GM21723 (cell line): Measurements from ENCODE around the gene ZBBX.
"Not testable (repeated sequence)": the region's sequence is repeated elsewhere in the genome, so short reads cannot be mapped to it uniquely, and the experiment has no call there.

Source experiments
- ATAC-seq: cut with Tn5 transposase; IDR thresholded peaks from one replicate; pipeline ENCODE4 v1.9.1; 2021; ENCODE audit warnings: mild to moderate bottlenecking, moderate library complexity; ENCODE audit not compliant: unreplicated experiment

The ZBBX gene, protein sequence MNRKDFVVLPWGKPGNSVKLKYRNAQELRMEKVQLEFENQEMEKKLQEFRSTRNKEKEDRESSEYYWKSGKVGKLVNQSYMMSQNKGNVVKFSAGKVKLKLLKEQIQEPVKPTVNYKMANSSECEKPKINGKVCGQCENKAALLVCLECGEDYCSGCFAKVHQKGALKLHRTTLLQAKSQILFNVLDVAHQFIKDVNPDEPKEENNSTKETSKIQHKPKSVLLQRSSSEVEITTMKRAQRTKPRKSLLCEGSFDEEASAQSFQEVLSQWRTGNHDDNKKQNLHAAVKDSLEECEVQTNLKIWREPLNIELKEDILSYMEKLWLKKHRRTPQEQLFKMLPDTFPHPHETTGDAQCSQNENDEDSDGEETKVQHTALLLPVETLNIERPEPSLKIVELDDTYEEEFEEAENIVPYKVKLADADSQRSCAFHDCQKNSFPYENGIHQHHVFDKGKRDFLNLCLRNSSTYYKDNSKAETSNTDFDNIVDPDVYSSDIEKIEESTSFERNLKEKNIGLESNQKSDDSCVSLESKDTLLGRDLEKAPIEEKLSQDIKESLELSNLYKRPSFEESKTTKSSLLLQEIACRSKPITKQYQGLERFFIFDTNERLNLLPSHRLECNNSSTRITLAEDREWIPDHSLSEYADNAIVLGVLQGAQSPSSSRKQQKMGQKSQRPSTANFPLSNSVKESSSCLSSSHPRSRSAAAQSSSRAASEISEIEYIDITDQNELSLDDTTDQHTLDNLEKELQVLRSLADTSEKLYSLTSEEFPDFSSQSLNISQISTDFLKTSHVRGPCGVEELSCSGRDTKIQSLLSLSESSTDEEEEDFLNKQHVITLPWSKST

DNA sequence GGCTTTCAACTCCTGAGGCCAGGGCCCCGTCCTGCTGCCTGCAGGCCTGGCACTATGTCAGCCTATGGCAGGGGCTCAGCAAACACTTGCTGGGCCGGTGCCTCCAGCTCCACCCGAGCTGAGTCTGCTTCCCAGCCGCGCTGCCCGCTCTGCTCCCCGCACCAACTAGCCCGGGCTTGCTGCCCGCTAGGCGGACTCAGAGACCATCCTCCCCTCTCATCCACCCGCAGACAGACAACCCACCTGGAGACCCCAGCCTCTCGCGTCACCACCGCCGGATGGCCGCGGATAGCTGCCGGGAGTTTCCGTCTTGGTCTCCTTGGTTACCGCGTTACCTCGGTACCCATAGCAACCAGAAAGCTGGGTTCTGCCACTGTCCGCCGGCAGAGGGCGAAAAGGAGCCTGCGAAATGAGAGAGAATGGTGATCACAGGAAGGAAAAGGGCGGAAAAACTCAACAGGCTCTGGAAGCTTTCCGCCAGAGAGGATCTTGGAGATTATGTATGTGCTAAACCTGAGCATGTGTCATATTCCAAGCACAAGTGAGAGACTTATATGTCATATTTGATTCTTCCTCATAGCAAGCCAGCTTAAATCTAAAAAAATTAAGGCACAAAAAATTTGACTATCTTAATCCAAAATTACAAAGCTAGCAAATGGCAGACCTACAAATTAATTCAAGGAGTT, at the start of gene ZBBX:
Gene ZBBX (minus strand): TSS at position 294 of the 686 bp plus-strand sequence. CDS start 7,396 bp downstream, outside the sequence.
- peak; percentile 100 for ATAC-seq

DNA sequence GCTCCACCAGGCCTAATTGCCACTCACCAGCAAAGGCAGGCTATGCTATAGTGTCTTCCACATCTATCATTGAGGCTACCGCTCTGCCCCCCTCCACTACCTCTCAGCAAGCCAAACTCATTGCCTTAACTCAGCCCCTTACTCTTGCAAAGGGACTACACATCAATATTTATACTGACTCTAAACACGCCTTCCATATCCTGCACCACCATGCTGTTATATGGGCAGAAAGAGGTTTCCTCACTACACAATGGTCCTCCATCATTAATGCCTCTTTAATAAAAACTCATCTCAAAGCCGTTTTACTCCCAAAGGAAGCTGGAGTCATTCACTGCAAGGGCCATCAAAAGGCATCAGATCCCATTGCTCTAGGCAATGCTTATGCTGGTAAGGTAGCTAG, 46.9 kb upstream of the ZBBX start:
- not testable (repeated sequence) for ATAC-seq

DNA sequence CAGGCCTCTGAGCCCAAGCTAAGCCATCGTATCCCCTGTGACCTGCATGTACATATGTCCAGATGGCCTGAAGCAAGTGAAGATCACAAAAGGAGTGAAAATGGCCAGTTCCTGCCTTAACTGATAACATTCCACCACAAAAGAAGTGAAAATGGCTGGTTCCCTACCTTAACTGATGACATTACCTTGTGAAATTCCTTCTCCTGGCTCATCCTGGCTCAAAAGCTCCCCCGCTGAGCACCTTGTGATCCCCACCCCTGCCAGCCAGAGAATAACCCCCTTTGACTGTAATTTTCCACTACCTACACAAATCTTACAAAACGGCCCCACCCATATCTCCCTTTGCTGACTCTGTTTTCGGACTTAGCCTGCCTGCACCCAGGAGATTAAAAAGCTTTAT, 42.3 kb upstream of the ZBBX start:
- not testable (repeated sequence) for ATAC-seq

DNA sequence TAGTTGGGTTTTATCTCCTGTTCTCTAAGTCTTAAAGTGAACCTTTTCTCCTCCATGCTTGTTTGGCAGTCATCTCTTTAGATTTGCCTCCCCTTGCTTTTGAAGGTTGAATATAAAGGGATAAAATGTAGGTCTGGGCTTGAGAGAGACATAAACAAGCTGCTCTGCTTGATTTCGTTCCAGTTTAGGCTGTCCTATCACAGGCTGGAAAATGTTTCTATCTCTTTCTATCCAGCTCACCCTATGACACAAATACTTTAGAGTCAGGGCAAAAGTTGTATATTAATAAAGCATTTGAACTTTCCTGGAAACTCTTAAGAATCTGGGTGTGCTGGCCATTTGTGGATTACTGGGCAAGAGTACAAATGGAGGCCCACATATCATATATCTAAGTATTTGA, 29.5 kb upstream of the ZBBX start:
- ATAC-seq = no peak

DNA sequence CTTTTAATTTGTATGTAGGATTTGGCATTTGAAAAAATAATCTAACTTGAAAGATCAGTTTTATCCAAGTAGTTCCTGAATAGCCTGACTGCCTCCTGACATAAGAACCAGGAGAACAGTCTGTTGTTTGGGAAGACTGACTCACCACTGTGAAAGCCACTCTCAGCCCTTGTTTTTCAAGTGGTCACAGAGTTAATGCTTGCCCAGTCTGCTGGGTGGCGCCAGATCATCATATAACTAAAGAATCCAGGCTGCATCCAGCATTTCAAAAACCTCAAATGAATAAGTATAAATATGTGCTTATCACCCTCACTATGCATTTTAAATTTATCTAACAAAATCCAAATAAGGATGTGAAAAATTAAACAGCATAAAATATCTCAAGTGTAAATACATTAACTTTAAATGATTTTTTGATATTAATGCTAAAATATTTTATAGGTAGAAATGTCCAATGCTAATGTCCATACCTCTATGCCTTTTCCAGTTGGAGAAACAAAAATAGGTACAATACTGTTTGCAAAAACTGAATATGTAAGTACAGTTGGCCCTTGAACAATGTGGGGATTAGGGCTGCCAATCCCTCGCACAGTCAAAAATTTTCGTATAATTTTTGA, 26.9 kb upstream of the ZBBX start:
- no peak for ATAC-seq

DNA sequence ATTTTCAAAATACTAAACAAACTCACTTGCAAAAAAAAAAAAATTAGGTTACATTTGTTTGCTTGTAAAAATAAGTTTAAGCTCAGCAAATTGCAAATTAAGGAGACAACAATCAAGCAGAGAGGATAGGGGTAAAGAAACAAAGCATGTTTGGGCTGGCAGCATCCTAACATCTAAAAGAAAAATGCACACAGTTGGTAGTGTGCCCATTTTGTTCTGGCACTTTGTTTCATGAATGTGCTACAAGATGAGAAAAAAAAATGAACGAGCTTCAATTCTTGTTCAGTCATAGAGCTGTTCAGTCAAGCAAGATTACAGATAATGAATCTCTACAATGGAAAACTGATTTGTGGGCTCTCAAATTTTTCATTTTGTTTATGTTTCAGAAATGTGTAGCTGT, 17.7 kb upstream of the ZBBX start:
- ATAC-seq = no peak

DNA sequence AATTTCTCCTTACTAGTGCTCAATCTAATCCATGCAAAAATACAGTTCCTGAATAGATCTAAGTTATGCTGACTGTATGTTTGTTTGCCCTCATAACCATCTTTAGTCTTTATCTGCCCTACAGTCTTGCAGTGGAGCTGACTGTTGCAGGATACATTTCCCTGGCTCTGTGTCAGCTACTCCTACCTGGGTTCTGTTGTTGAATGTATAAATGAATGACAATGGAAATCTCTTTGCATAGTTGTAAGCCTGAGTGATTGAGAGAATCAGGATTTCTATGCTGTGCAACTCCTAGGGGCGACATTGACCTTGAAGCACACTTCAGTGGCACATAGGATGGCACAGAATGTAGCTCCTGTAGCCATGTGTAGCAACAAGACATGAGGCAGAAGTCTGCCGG, 16.0 kb upstream of the ZBBX start:
- ATAC-seq = no peak

DNA sequence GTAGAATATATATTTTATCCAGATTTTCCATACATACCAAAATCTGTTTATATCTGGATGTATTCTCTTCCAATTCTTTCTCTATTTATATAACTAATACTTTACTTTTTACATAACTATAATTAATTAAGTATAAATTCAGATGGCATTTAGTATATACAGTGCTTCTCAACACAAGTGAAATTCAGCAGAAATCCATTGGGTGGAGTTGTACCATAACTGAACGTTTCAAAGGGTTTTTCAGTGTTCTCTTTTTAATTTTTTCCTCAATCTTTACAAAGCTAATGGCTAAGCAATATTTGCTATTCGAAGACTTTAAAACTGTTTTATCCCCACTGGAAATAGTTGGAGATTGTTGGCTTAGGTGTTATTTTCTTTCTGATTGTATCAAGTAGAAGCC, 13.9 kb upstream of the ZBBX start:
- ATAC-seq = no peak

DNA sequence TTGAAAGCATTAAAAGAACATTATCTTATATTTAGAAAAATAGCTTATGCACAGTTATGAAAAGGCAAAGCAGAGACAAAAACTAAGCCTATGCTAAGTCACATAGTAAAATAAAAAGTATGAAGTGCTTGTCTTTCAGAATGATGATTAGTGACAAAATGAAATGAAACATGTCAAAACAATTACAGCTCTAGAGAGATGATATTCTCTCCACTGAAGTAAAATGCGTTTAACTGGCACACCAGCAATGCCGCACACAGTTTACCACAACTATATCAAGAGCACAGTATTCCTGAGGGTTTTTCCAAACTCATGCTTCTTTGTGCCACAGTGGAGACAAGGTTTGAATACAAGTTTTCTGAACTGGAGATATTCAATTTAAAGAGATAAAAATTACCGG, 2.1 kb upstream of the ZBBX start:
- no peak for ATAC-seq

DNA sequence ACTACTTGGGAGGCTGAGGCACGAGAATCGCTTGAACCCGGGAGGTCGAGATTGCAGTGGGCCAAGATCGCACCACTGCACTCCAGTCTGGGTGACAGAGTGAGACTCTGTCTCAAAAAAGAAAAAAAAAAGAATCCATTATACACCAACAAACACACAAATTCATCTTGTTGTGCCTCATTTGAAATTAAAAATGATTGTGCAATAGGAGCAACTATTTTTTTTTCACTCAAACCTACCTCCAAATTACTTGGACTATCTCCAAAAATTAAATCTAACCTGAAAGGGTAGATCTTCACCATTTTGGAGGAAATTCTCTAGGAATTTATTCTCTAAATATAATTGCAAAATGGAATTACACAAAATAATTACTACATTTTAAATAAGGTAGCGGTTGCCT, 4.6 kb downstream of the ZBBX start:
- ATAC-seq = no peak

DNA sequence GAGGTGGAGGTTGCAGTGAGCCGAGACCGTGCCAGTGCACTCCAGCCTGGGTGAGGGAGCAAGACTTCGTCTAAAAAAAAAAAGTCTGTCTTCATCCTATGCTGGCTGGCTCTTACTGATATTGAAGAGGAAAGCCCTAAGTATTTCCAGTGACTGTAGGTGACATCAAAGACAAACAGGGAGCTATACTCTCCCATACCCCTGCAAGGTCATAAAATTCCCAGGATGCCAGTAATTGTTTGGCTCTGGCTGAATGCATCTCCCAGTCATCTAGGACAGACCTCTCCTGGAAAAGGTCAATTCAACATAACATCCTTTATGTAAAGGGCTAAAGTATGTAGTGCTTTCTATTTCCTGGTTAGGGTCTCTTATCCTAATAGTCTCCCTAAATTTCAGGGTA, 8.0 kb downstream of the ZBBX start:
- ATAC-seq = no peak

DNA sequence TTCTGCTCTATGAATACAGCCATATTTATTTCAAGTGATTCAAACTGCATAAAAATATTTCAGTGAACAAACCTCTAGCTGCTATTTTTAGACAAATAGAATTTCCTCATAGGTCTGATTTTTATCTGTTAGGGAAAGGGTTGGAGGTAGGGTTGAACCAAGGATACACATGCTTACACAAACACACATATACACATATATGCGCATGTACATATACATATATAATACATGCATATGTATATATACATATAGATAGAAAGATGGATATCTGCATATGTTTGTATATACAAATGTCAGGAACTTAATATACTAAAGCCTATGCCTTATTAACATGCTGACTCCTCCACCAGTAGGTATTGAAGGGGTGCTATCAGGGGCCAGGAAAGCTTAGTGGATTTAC, 18.1 kb downstream of the ZBBX start:
- ATAC-seq = no peak

DNA sequence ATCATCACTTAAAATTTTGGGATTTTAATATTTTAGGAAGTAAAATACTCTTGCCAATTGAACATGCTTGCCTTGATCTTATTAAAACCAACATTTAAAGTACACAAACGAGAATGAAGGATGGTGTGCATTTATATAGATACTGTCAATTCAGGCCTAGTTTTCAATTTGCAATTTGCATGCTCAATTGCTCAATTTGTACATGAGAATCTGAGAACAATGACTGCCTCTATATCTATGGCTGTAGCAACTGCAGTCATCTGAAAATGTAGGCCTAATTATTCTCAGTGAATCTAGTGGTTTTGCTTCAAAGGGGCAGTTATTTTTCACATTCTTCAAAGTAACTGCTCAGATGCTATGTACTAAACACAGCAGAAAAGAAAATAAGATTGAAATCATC, 18.8 kb downstream of the ZBBX start:
- ATAC-seq = no peak

DNA sequence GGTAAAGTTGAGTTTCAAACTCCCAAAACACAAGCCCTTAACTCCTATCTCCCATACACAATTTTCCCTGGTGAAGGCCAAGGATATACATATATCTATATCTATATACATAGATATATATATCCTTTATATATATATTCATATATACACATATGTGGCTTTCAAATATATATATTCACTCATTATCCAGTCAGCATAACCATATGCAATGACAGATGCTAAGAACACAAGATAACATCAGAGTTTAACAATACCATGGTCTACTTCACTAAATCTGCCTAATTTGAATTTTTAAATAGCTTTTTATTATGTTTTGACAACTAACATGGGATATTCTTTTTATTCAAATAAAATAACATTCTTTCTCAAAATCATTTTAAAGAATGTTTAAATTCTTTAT, 24.7 kb downstream of the ZBBX start:
- no peak for ATAC-seq

DNA sequence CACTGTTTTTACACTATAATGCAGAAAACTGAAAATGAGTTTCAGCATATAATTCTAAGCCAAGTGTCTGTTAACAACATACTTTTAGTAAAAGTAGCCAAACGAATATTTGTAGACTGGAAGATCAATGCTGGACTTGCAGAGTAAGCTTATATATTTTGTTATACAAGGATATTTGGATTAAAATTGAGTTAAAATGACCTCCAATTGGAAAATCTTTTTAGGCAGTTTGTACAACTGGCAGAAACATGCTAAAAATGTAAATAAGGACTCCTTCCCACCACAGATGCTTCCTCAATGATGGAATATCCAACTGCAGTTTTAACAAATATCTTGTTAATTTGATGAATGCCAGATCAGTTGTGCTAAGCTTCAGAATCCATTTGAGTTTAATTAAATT, 25.3 kb downstream of the ZBBX start:
- ATAC-seq = no peak

DNA sequence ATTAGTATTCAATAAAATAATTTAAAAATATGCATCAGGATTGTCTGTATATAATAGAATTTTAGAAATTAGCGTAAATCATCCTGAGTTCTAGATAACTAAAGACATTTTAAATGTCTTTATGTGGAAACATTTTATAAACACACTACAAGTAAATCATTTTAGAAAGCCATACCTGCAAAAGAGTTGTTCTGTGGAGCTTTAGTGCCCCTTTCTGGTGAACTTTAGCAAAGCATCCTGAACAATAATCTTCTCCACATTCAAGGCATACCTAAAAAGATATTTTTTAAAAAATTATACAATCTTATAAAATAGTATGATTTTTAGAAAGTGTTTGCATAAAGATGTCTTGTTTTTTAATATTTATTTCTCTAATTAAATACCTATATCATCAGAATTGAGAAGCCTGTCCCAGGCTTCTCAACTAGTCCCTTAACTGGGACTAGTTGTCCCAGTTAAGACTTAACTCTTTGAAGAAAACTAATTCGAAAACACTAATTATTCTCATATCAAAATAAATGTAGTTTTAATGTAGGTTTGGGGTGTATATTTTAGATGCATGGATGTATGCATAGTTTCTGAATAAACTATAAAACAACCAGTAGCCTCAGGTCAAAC, 29.7 kb downstream of the ZBBX start:
- ATAC-seq = no peak

DNA sequence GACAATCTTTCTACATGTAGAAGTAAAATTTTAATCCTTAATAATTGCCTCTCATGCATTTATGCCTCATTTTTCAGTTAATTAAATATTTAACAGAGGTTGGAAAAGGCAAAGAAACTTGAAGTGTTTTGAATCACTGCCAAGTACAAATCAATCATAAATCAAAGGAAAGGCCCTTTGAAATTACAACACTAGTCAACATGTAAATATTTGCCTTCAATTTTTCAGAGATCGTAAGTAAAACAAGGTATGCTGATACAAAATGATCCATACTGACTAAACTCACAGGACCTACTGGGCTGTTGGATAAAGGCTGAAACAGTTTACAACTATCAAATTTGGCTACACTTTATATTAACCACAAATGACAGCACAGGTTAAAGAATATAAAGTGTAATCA, 33.9 kb downstream of the ZBBX start:
- ATAC-seq = no peak

DNA sequence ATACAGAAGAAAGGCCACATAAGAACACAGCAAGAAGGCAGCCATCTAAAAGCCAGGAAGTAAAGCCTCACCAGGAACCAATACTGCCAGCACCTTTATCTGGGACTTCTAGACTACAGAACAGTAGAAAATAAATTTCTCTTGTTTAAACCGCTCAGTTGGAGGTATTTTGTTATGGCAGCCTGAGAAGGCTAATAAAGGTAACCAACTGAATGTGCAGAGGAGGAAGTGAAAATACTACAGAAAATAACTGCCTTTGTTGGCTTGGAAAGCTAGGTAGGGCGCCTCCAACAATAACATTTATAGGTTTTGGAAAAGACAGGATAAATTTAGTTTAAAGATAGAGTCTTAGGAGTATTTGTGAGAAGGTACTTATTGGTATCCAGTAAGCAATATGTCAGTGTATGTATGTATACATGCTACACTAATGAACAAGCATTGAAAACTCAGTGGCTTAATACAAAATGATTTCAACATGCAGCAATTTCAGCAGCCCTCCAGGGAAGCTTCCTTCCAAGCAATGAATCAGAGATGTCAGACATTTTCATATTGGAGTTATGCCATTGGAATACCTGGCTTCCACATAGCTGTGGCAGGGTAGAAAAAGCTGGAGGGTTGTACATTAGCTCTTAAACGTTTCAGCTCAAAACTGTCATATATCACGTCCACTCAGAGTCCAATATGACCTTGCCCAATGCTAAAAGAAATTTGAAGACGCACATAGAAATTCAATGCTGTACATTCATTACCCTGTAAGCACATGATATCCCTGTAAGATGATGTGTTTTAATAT, 48.9 kb downstream of the ZBBX start:
- ATAC-seq = no peak

DNA sequence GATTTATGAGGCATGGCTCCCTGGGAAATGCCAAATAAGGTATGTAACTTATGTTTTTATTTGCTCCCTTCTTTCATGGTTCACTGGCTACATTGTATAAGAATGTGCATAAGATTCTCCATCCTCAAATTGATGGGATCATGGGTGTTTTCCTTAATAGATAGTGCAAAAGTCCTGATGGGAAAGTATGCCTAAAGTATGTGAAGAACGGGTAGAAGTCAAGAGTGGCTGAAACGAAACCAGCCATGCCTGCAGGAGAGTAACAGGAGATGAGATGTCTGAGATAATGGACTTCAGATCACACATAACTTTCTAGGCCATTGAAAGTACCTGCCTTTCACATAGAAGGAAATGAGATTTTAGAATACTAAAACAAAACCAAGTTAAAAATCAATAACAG, 56.5 kb downstream of the ZBBX start:
- no peak for ATAC-seq
